Adipocyte (in vitro differentiated cells): ENCODE results near the gene FGF8.
"Not testable (repeated sequence)": the region's sequence is repeated elsewhere in the genome, so short reads cannot be mapped to it uniquely, and the experiment has no call there.

Experiments used
- DNase-seq: peaks from one replicate; pipeline ENCODE4 v3.0.0-alpha.2; 2015; ENCODE audit warnings: low read depth
- H3K27me3 ChIP-seq: replicated peaks from 2 replicates; pipeline ENCODE4 v1.7.0; 2013; ENCODE audit warnings: mild to moderate bottlenecking, low read length, moderate library complexity; ENCODE audit not compliant: control insufficient read depth, insufficient read depth
- H3K36me3 ChIP-seq: 2 replicates; pipeline ENCODE4 v1.7.0; 2013; ENCODE audit warnings: low read length, mild to moderate bottlenecking, moderate library complexity; ENCODE audit not compliant: control insufficient read depth, insufficient read depth, severe bottlenecking
- H3K4me1 ChIP-seq: 2 replicates; pipeline ENCODE4 v1.7.0; 2013; ENCODE audit warnings: mild to moderate bottlenecking, low read length, moderate library complexity; ENCODE audit not compliant: control insufficient read depth, insufficient read depth
- H3K4me3 ChIP-seq: 2 replicates; pipeline ENCODE4 v1.7.0; 2013; ENCODE audit warnings: mild to moderate bottlenecking, low read length, moderate library complexity
- H3K9ac ChIP-seq: 2 replicates; pipeline ENCODE4 v1.7.0; 2013; ENCODE audit warnings: mild to moderate bottlenecking, low read length, moderate library complexity
- H3K9me3 ChIP-seq: 2 replicates; pipeline ENCODE4 v1.7.0; 2013; ENCODE audit warnings: mild to moderate bottlenecking, low read length, moderate library complexity; ENCODE audit not compliant: control insufficient read depth

Gene FGF8

GRCh38 chr10:101803511-101803910 is 27.6 kb upstream of the FGF8 start:
- Histone ChIP-seq H3K9me3 (no peaks in the 10 kb centered on the region), H3K27me3 (no peaks in the 10 kb centered on the region), H3K9ac (no peak overlapping the region), H3K4me3 (no peak overlapping the region), H3K4me1 (peaks cover 4% of the 10 kb centered on the region), H3K36me3 (peaks cover 98% of the 10 kb centered on the region)
- DNase-seq = no peak

- Histone ChIP-seq H3K4me3 (no peak overlapping the region), H3K27me3 (no peaks in the 10 kb centered on the region), H3K9ac (no peak overlapping the region), H3K9me3 (no peaks in the 10 kb centered on the region), H3K36me3 (peaks cover 99% of the 10 kb centered on the region), H3K4me1 (peaks cover 5% of the 10 kb centered on the region)
- no peak for DNase-seq
Measured at GRCh38 chr10:101797403-101798059, 21.6 kb upstream of the FGF8 start.

- Histone ChIP-seq H3K36me3 (peaks cover 96% of the 10 kb centered on the region), H3K9me3 (no peaks in the 10 kb centered on the region), H3K4me1 (peaks cover 5% of the 10 kb centered on the region), H3K4me3 (no peak overlapping the region), H3K9ac (no peak overlapping the region), H3K27me3 (no peaks in the 10 kb centered on the region)
- no peak for DNase-seq
Measured at GRCh38 chr10:101793526-101793925, 17.6 kb upstream of the FGF8 start.

- Histone ChIP-seq H3K9me3 (no peaks in the 10 kb centered on the region), H3K9ac (no peak overlapping the region), H3K4me1 (peaks cover 3% of the 10 kb centered on the region), H3K27me3 (no peaks in the 10 kb centered on the region), H3K36me3 (peaks cover 93% of the 10 kb centered on the region), H3K4me3 (no peak overlapping the region)
- DNase-seq = no peak
Measured at GRCh38 chr10:101789686-101790085, 13.8 kb upstream of the FGF8 start.

GRCh38 chr10:101789231-101789630 is 13.3 kb upstream of the FGF8 start:
- H3K4me1 ChIP-seq, H3K9me3 ChIP-seq, DNase-seq, H3K4me3 ChIP-seq, H3K27me3 ChIP-seq, H3K9ac ChIP-seq: not testable (repeated sequence)
- H3K36me3 ChIP-seq = peaks cover 91% of the 10 kb centered on the region

- no peak overlapping the region for H3K4me3 ChIP-seq
- no peaks in the 10 kb centered on the region for H3K9me3 ChIP-seq
- H3K4me1 ChIP-seq = peaks cover 23% of the 10 kb centered on the region
- no peaks in the 10 kb centered on the region for H3K27me3 ChIP-seq
- no peak for DNase-seq
- peaks cover 65% of the 10 kb centered on the region for H3K36me3 ChIP-seq
- no peak overlapping the region for H3K9ac ChIP-seq
Measured at GRCh38 chr10:101785801-101786200, 9.9 kb upstream of the FGF8 start.

- Histone ChIP-seq H3K9me3 (no peaks in the 10 kb centered on the region), H3K27me3 (no peaks in the 10 kb centered on the region), H3K4me3 (no peak overlapping the region), H3K36me3 (peaks cover 52% of the 10 kb centered on the region), H3K4me1 (peaks cover 32% of the 10 kb centered on the region), H3K9ac (no peak overlapping the region)
- DNase-seq = no peak
Measured at GRCh38 chr10:101784558-101784957, 8.6 kb upstream of the FGF8 start.

- H3K27me3 ChIP-seq = no peaks in the 10 kb centered on the region
- peaks cover 44% of the 10 kb centered on the region for H3K36me3 ChIP-seq
- H3K9ac ChIP-seq = peak overlapping the region; percentile 92
- no peaks in the 10 kb centered on the region for H3K9me3 ChIP-seq
- H3K4me3 ChIP-seq = peak overlapping the region; percentile 90
- DNase-seq = no peak
- H3K4me1 ChIP-seq = peaks cover 38% of the 10 kb centered on the region
Measured at GRCh38 chr10:101783736-101784118, 7.8 kb upstream of the FGF8 start.

GRCh38 chr10:101782811-101783735 is 7.2 kb upstream of the FGF8 start, which contains the start of gene NPM3:
Gene NPM3 (minus strand): TSS chr10:101783446. CDS start chr10:101783390, 56 bp downstream.
- Histone ChIP-seq H3K9ac (peak within 1 kb of the TSS; percentile 92), H3K4me1 (peaks cover 38% of the 10 kb centered on the region), H3K9me3 (no peaks in the 10 kb centered on the region), H3K4me3 (peak within 1 kb of the TSS; percentile 90), H3K27me3 (peaks cover 5% of the 10 kb centered on the region), H3K36me3 (peaks cover 39% of the 10 kb centered on the region)
- peak; percentile 95 for DNase-seq

- Histone ChIP-seq H3K36me3 (peaks cover 33% of the 10 kb centered on the region), H3K9me3 (no peaks in the 10 kb centered on the region), H3K9ac (peak overlapping the region; percentile 92), H3K4me1 (peaks cover 38% of the 10 kb centered on the region), H3K27me3 (peaks cover 11% of the 10 kb centered on the region), H3K4me3 (peak overlapping the region; percentile 90)
- no peak for DNase-seq
Measured at GRCh38 chr10:101781984-101782810, 6.3 kb upstream of the FGF8 start.

GRCh38 chr10:101781655-101781983 is 5.7 kb upstream of the FGF8 start:
- Histone ChIP-seq H3K9me3 (no peaks in the 10 kb centered on the region), H3K4me3 (no peak overlapping the region), H3K9ac (peak overlapping the region; percentile 92), H3K27me3 (peaks cover 13% of the 10 kb centered on the region), H3K4me1 (peaks cover 38% of the 10 kb centered on the region), H3K36me3 (peaks cover 27% of the 10 kb centered on the region)
- DNase-seq = no peak
